HUDEP-2 (cell line): ENCODE measurements around the gene MYLIP.
"Not testable (repeated sequence)": the region's sequence is repeated elsewhere in the genome, so short reads cannot be mapped to it uniquely, and the experiment has no call there.

Experiments used
- DNase-seq, 76 experiments: peaks; one replicate each; lab custom pipeline; 2025; ENCODE audit not compliant: unreplicated experiment in 76 of 76; lab: John Stamatoyannopoulos, UW

The MYLIP gene

GRCh38 chr6:16168121-16168520 lies 39.2 kb downstream of the MYLIP start:
- DNase-seq: no peak

GRCh38 chr6:16168858-16169257 lies 40.0 kb downstream of the MYLIP start:
- peak in 28 of 76 experiments; percentile 11 to 62 (median 34) for DNase-seq

DNA sequence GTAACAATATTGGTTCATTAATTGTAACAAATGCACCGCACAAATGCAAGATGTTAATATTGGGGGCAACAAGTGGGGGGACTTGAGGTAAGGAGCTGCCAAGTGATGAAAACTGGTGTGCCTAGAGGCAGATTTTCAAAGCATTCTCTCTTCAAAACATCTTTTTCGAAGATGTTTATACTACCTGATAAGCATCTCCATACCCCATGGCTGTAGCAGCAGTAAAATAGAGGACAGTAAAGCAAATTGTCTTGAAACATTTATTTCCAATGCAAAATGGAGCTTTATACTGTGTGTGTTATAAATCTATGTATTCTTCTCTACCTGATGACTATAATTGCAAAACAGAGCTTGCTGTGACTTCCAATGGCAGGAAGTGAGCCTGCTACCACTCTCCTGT lies 42.5 kb downstream of the MYLIP start:
- DNase-seq: no peak

- DNase-seq: no peak
Measured at GRCh38 chr6:16173167-16173940, 44.5 kb downstream of the MYLIP start.

DNA sequence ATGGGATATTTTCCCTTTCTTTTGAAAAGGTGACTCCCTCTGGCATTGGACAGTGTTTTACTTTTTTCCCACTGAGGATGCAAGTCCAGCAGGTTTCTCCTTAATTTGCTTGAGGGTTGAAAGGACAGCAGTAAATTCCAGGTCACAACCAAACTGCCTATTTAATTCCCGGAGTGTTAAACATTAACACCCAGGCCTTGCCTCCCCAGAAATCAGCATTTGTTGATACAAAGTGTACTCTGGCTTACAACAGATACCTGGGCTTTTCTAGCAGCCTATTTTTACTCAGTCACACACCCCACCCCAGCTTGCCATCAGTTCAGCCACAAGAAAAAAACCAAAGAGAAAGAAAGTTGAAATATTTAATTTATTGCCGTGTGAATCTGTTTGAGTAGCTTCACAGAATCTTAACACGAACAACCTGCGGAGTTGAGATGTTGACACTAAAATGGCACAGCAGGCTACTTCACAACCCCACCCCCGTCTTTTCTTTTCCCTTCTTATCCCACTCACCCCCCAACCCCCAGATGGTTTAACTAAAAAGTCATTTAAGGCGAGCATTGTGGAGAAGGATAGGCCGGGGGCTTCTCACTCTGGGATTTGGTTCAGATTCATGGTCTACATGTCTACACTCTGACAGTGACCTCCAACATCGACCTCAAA lies 45.7 kb downstream of the MYLIP start:
- no peak for DNase-seq

DNA sequence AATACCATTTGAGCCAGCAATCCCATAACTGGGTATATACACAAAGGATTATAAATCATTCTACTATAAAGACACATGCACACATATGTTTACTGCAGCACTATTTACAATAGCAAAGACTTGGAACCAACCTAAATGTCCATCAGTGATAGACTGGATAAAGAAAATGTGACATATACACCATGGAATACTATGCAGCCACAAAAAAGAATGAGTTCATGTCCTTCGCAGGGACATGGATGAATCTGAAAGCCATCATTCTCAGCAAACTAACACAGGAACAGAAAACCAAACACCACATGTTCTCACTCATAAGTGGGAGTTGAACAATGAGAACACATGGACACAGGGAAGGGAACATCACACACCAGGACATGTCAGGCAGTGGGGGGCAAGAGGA lies 47.7 kb downstream of the MYLIP start:
- DNase-seq: not testable (repeated sequence)

- no peak for DNase-seq
Measured at GRCh38 chr6:16177881-16178280, 49.0 kb downstream of the MYLIP start.

GRCh38 chr6:16178351-16178750 lies 49.5 kb downstream of the MYLIP start:
- no peak for DNase-seq

- DNase-seq: no peak
Measured at GRCh38 chr6:16179063-16179462, 50.2 kb downstream of the MYLIP start.

DNA sequence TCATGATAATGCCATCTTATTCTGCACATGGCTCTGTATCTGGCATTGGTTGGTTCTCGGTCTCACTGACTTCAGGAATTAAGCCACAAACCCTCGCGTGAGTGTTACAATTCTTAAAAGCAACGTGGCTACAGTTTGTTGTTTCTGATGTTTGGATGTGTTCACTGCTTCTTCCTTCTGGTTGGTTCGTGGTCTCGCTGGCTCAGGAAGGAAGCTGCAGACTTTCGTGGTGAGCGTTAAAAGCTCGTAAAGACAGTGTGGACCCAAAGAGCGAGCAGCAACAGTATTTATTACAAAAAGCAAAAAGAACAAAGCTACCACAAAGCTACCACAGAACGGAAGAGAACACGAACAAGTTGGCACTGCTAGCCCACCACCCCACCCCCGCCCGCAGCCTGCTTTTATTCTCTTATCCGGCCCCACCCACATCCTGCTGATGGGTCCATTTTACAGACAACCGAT lies 51.1 kb downstream of the MYLIP start:
- DNase-seq: no peak

DNA sequence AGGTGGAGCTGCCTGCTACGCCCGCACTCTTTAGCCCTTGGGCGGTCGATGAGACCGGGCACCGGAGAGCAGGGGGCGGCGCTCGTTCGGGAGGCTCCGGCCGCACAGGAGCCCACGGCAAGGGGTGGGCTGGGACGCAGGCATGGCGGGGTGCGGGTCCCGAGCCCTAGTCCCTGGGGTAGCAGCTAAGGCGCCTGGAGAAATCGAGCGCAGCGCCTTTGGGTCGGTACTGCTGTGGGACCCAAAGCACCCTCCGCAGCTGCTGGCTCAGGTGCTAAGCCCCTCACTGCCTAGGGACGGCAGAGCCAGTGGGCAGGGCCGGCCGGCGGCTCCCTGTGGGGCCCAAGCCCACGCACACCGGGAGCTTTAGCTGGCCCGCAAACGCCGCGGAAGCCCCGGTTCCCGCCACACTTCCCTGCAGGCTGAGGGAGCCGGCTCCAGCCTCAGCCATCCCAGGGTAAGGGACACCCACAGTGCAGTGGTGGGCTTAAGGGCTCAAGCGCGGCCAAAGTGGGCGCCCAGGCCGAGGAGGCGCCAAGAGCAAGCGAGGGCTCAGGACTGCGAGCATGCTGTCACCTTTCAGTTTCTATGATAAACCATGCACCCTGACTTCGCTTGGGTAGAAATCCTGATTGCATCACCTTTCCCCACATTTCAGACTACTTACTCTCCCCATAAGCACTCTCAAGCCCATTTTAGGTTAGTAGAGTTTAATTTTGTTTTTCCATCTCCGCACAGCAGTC lies 52.0 kb downstream of the MYLIP start:
- DNase-seq: no peak

DNA sequence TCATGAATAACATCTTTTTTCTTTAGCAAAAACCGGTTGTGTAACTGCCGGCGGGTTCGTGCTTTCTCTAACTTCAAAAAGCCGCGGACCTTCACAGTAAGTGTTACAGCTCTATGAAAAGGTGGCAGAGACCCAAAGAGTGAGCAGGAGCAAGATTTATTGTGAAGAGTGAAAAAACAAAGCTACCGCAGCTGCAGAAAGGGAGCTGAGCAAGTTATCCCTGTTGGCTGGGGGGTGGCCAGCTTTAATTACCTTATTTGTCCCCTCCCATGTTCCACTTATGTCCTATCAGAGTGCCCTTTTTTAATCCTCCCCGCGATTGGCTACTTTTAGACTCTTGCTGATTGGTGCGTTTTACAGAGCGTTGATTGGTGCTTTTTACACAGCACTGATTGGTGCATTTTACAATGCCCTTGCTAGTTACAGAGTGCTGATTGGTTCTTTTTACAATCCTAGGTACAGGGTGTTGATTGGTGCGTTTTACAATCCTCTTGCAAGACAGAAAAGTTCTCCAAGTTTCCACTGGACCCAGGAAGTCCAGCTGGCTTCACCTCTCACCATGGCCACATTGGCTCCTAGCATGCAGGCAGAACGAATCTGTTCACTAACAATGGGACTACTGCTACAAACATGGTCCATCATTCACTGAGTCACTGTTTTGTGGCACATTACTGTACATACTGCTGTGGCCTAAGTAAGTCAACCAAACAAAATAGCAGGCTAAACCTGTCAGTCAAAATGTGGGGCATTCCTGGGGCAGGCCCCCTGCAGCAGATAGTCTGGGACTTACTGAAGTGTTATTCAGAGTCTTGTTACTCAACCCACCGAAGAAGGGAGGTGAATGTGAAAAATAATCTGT lies 52.8 kb downstream of the MYLIP start:
- DNase-seq: no peak

DNA sequence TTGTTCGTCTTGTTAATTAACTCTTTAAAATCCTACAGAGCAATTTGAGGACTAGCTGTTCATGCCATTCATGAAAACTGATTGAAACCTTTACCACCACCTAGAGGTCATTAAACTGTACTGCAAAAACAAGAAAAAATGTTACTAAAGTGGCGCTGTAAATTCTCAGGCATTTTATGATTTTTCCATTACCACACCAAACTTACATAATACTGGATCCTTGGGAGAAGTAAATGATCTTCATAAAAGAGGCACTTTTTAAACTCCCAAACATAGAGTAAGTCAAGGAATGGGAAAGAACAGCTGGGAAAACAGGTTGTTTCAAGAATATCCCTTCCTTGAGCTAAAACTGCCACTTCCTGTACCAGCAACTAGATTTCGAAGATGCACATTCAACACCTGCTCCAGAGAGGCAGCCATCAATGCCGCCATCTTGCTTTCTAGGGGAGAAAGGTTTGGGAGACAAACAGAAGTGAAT lies 54.3 kb downstream of the MYLIP start:
- peak in 14 of 76 experiments; percentile 9 to 54 (median 27) for DNase-seq

GRCh38 chr6:16184129-16184528 lies 55.2 kb downstream of the MYLIP start:
- peak in 47 of 76 experiments; percentile 9 to 75 (median 36) for DNase-seq

DNA sequence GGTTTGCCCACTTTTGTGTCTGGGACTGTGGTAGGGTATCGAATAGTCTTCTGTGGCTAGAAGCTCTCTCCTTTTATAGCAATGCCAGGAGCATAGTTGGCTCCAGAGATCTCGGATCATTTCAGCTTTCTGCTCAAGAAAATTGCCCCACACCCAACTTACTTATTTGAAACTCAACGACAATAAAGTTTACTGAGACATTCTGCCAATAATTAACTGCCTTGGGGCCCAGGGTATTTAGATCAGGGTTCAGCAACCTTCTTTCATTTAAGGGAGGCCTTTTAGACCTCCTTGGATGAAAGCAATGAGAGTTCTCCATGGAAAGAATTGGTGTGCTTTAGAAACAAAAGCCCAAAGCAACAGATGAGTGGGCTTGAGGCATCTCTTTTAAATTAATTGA lies 55.7 kb downstream of the MYLIP start:
- no peak for DNase-seq

DNA sequence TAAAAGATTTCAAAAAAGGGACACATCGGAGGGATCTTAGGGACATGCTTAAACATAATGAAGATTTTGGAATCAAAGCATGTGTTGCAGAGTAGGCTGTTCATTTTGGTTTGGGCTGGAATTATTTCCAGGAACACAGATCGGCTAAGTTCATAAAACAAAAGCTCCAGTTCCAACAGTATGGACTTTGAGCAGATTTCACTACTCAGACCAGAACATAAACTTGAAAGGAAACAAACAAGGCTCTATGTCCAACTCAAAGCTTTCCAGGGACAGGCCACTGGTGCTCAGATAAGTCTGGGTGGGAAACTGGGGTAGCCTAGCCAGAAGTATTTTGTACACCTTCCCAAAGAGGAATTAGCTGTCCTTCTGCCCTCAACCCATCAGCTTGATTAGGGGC lies 58.3 kb downstream of the MYLIP start:
- DNase-seq: no peak

GRCh38 chr6:16190214-16190613 lies 61.3 kb downstream of the MYLIP start:
- DNase-seq: no peak

GRCh38 chr6:16196260-16196983 lies 67.5 kb downstream of the MYLIP start:
- no peak for DNase-seq

- DNase-seq: no peak
Measured at GRCh38 chr6:16196984-16197546, 68.2 kb downstream of the MYLIP start.
